ENCODE data around the gene RARB. TPM values are rescaled to one million over a fixed set of nuclear protein-coding genes. Genes with fewer than 3 reads are reported as not detected.

RARB gene
- polyA plus RNA-seq, 1 experiment = 7.8 TPM

DNA sequence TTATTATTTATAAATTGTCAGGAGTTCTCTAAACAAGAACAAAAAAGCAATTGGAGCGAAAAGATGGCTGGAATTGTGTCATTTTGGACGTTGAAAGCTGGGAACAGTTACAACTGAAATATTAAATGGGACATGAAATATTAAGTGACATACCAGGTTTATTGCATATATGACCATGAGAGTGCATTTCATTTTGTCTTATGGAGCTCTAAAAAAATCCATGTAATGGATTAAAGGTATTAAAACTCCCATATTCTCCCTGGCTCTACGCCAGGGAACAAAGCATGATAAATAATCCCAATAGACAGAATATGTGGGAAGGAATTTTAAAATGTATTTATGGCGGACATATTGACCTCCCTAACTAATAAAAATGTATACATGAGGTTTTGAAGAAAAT, 17.7 kb downstream of the RARB start:
- Histone ChIP-seq H3K27me3 (ENCODE audit: control insufficient read depth, insufficient read depth, low read length) (no peaks in the 10 kb centered on the region), H3K36me3 (ENCODE audit: control insufficient read depth, insufficient read depth, low read length) (no peaks in the 10 kb centered on the region), H3K4me3 (ENCODE audit: low read depth, low read length) (no peak overlapping the region)
- ChIA-PET POLR2A (no interaction called here), CTCF (interaction anchor here (1.8 kb wide), 1 partner anchor 424 kb away, joined by 5 read pairs; no protein-coding TSS in a partner anchor)
- DNase-seq (ENCODE audit: low read depth) = no peak
- TF ChIP-seq, protein P1, sequence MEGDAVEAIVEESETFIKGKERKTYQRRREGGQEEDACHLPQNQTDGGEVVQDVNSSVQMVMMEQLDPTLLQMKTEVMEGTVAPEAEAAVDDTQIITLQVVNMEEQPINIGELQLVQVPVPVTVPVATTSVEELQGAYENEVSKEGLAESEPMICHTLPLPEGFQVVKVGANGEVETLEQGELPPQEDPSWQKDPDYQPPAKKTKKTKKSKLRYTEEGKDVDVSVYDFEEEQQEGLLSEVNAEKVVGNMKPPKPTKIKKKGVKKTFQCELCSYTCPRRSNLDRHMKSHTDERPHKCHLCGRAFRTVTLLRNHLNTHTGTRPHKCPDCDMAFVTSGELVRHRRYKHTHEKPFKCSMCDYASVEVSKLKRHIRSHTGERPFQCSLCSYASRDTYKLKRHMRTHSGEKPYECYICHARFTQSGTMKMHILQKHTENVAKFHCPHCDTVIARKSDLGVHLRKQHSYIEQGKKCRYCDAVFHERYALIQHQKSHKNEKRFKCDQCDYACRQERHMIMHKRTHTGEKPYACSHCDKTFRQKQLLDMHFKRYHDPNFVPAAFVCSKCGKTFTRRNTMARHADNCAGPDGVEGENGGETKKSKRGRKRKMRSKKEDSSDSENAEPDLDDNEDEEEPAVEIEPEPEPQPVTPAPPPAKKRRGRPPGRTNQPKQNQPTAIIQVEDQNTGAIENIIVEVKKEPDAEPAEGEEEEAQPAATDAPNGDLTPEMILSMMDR (IDR thresholded peaks at IDR 0.05; ENCODE audit: insufficient read depth, low read depth, low read length) = no peak

DNA sequence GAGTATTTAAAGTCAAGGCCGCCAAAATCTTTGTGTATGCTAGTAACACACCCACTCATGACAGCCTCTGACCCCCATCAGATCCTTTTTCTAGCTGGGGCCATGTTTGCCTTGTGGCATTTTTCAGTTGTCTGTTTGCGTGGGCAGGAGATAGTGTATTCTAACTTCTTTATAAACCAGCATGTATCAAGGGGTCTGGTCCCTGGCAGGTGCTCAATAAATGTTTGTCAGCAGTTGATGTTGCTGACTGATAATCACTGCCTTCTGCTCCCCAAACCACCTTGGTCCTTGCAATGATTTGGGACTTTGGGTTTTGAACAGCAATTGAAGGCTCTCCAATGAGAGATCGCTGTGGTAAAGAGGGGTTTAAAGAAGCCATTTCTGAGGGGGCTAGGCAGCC, 19.2 kb downstream of the RARB start:
- no peak for DNase-seq (ENCODE audit: low read depth)
- Histone ChIP-seq H3K27me3 (ENCODE audit: control insufficient read depth, insufficient read depth, low read length) (no peaks in the 10 kb centered on the region), H3K4me3 (ENCODE audit: low read depth, low read length) (no peak overlapping the region), H3K36me3 (ENCODE audit: control insufficient read depth, insufficient read depth, low read length) (no peaks in the 10 kb centered on the region)
- ChIA-PET CTCF (interaction anchor here (0.6 kb wide), 1 partner anchor 478 kb away, joined by 3 read pairs; no protein-coding TSS in a partner anchor), POLR2A (no interaction called here)
- TF ChIP-seq, protein P1 (IDR thresholded peaks at IDR 0.05; ENCODE audit: insufficient read depth, low read depth, low read length) = no peak

DNA sequence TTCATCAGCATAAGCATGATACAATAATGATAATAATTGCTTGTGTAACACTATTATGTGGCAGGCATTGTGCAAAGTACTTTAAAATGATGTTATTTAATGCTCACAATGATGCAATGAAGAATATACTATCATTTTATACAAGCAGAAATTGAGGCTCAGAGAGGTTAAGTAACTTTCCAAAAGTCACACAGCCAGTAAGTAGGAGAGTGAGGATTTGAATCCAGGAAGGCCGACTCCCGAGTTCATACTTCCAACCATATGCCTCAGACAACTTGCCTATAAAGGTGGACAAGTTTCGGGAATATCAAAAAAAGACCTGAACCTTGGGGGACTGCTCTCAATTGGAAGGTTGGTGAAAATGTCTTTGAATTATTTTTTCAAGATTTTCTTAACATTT, 19.9 kb downstream of the RARB start:
- CTCF ChIA-PET = interaction anchor here (0.6 to 1.5 kb wide), 2 partner anchors 11 to 479 kb away, joined by 3 read pairs; no protein-coding TSS in a partner anchor
- Histone ChIP-seq H3K27me3 (ENCODE audit: control insufficient read depth, insufficient read depth, low read length) (no peaks in the 10 kb centered on the region), H3K36me3 (ENCODE audit: control insufficient read depth, insufficient read depth, low read length) (no peaks in the 10 kb centered on the region), H3K4me3 (ENCODE audit: low read depth, low read length) (no peak overlapping the region)
- no peak for DNase-seq (ENCODE audit: low read depth)
- POLR2A ChIA-PET = no interaction called here
- TF ChIP-seq, protein P1 (IDR thresholded peaks at IDR 0.05; ENCODE audit: insufficient read depth, low read depth, low read length) = no peak

DNA sequence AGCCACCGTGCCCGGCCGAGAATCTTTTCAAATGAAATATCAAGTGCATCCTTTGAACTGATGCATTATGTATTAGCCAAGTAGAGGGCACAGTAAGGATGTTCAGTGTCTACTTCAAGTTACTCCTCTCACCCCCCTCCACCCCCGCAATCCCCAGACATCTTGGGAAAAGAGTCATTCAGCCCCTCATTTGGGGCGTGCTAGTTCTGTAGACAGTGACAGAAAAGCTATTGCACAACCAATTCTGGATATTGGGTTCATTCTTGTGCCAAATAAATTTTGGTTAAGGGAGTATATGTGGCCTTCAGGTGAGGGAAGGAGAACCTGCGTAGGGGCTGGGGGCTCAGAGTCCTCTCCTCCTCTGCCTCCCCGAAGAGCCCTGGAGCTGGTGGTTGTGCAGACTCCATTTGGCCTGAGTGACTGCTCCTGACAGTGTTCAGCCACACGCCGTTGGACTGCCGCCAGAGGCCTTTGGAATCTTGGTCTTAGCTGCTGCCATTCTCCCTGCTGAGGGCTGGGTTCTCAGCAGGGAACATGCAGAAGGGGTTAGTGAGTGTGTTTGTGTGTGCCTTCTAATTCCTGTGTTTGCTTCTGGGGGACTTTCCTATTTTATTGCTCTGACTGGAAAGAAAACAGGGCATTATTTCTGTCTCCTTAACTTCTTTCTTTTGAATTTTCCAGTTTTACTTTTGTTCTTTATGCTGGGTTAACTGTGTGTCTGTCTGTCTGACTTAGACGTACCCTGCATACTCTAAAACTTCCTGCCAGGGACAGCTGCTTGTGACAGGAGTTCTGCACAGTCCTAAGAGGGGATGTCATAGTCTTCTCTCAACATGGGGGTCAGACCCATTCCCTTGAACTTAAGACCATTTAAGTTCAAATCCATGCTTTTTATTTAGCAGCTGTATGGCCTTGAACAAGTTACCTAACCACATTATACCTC, 21.0 kb downstream of the RARB start:
- Histone ChIP-seq H3K4me3 (ENCODE audit: low read depth, low read length) (no peak overlapping the region), H3K36me3 (ENCODE audit: control insufficient read depth, insufficient read depth, low read length) (no peaks in the 10 kb centered on the region), H3K27me3 (ENCODE audit: control insufficient read depth, insufficient read depth, low read length) (no peaks in the 10 kb centered on the region)
- TF ChIP-seq, protein P1 (IDR thresholded peaks at IDR 0.05; ENCODE audit: insufficient read depth, low read depth, low read length) = no peak
- CTCF ChIA-PET = interaction anchor here (0.6 to 1.8 kb wide), 5 partner anchors 8 to 146 kb away, joined by 3 to 4 read pairs (median 3); no protein-coding TSS in a partner anchor
- POLR2A ChIA-PET = interaction anchor here (0.6 kb wide), 1 partner anchor 520 kb away, joined by 5 read pairs; no protein-coding TSS in a partner anchor
- DNase-seq (ENCODE audit: low read depth) = no peak

DNA sequence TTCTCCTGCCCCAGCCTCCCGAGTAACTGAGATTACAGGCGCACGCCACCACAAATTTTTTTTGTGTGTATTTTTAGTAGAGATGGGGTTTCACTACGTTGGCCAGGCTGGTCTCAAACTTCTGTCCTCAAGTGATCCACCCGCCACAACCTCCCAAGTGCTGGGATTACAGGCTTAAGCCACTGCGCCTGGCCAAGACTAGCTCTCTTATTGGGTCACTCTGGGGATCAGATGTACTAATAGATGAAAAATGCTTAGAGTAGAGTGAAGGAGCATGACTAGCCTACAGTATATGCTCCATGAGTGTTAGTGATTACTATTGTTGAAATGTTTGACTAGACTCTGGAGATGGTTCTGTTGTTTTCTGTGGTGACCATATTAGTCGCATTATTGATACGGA, 21.8 kb downstream of the RARB start:
- TF ChIP-seq, protein P1 (IDR thresholded peaks at IDR 0.05; ENCODE audit: insufficient read depth, low read depth, low read length) = no peak
- POLR2A ChIA-PET = no interaction called here
- no peaks in the 10 kb centered on the region for H3K27me3 ChIP-seq (ENCODE audit: control insufficient read depth, insufficient read depth, low read length)
- no peaks in the 10 kb centered on the region for H3K36me3 ChIP-seq (ENCODE audit: control insufficient read depth, insufficient read depth, low read length)
- no peak for DNase-seq (ENCODE audit: low read depth)
- CTCF ChIA-PET = interaction anchor here (1.8 kb wide), 1 partner anchor 9 kb away, joined by 4 read pairs; no protein-coding TSS in a partner anchor
- no peak overlapping the region for H3K4me3 ChIP-seq (ENCODE audit: low read depth, low read length)
